ENCODE measurements around the gene BEND3.
A peak's percentile ranks its signal among the peaks of the same experiment; 100 is the strongest.
"Not testable (repeated sequence)": the region's sequence is repeated elsewhere in the genome, so short reads cannot be mapped to it uniquely, and the experiment has no call there.

The BEND3 gene

GRCh38 chr6:107114926-107115694 lies at the start of gene BEND3:
TSS of gene BEND3 (minus strand) at chr6:107115515. CDS start at chr6:107099285, 16,230 bp downstream.
- peak in 1 of 3 donors; percentile 24 for DNase-seq (ENCODE audit: low read depth in 3 of 3, low spot score in 1 of 3)

GRCh38 chr6:107164299-107164698 lies 49.0 kb upstream of the BEND3 start:
- DNase-seq (ENCODE audit: low read depth in 3 of 3, low spot score in 1 of 3) = not testable (repeated sequence)

GRCh38 chr6:107161521-107161920 lies 46.2 kb upstream of the BEND3 start:
- DNase-seq (ENCODE audit: low read depth in 3 of 3, low spot score in 1 of 3) = no peak

GRCh38 chr6:107156617-107157016 lies 41.3 kb upstream of the BEND3 start:
- DNase-seq (ENCODE audit: low read depth in 3 of 3, low spot score in 1 of 3) = no peak

- DNase-seq (ENCODE audit: low read depth in 3 of 3, low spot score in 1 of 3) = no peak
Measured at GRCh38 chr6:107154801-107155160, 39.5 kb upstream of the BEND3 start.

- DNase-seq (ENCODE audit: low read depth in 3 of 3, low spot score in 1 of 3) = no peak
Measured at GRCh38 chr6:107154131-107154800, 39.0 kb upstream of the BEND3 start.

GRCh38 chr6:107152638-107153430 lies 37.5 kb upstream of the BEND3 start:
- DNase-seq (ENCODE audit: low read depth in 3 of 3, low spot score in 1 of 3) = no peak

GRCh38 chr6:107144666-107145065 lies 29.4 kb upstream of the BEND3 start:
- DNase-seq (ENCODE audit: low read depth in 3 of 3, low spot score in 1 of 3) = no peak

GRCh38 chr6:107144014-107144413 lies 28.7 kb upstream of the BEND3 start:
- DNase-seq (ENCODE audit: low read depth in 3 of 3, low spot score in 1 of 3) = no peak

- no peak for DNase-seq (ENCODE audit: low read depth in 3 of 3, low spot score in 1 of 3)
Measured at GRCh38 chr6:107140581-107140980, 25.3 kb upstream of the BEND3 start.

- not testable (repeated sequence) for DNase-seq (ENCODE audit: low read depth in 3 of 3, low spot score in 1 of 3)
Measured at GRCh38 chr6:107136324-107136723, 21.0 kb upstream of the BEND3 start.

- DNase-seq (ENCODE audit: low read depth in 3 of 3, low spot score in 1 of 3) = not testable (repeated sequence)
Measured at GRCh38 chr6:107135048-107135680, 19.8 kb upstream of the BEND3 start.

GRCh38 chr6:107132330-107132954 lies 17.1 kb upstream of the BEND3 start:
- DNase-seq (ENCODE audit: low read depth in 3 of 3, low spot score in 1 of 3) = no peak

GRCh38 chr6:107129370-107129925 lies 14.1 kb upstream of the BEND3 start:
- DNase-seq (ENCODE audit: low read depth in 3 of 3, low spot score in 1 of 3) = no peak

GRCh38 chr6:107128577-107128976 lies 13.3 kb upstream of the BEND3 start:
- DNase-seq (ENCODE audit: low read depth in 3 of 3, low spot score in 1 of 3) = no peak

GRCh38 chr6:107128175-107128574 lies 12.9 kb upstream of the BEND3 start:
- no peak for DNase-seq (ENCODE audit: low read depth in 3 of 3, low spot score in 1 of 3)

GRCh38 chr6:107125771-107126170 lies 10.5 kb upstream of the BEND3 start:
- no peak for DNase-seq (ENCODE audit: low read depth in 3 of 3, low spot score in 1 of 3)

GRCh38 chr6:107124934-107125348 lies 9.6 kb upstream of the BEND3 start:
- DNase-seq (ENCODE audit: low read depth in 3 of 3, low spot score in 1 of 3) = no peak

- no peak for DNase-seq (ENCODE audit: low read depth in 3 of 3, low spot score in 1 of 3)
Measured at GRCh38 chr6:107123501-107123900, 8.2 kb upstream of the BEND3 start.

- no peak for DNase-seq (ENCODE audit: low read depth in 3 of 3, low spot score in 1 of 3)
Measured at GRCh38 chr6:107122748-107123147, 7.4 kb upstream of the BEND3 start.
